IgD-negative memory B cell (primary cell): ENCODE data around the gene ERRFI1. TPM values are rescaled to one million over a fixed set of nuclear protein-coding genes. Genes with fewer than 3 reads are reported as not detected.
"Not testable (repeated sequence)": the region's sequence is repeated elsewhere in the genome, so short reads cannot be mapped to it uniquely, and the experiment has no call there.

Experiments
- H3K27ac Mint-ChIP-seq, 3 donors: one replicate each; pipeline ENCODE4 v1.8.0; 2020 to 2022; ENCODE audit warnings: mild to moderate bottlenecking in 3 of 3, mixed read lengths in 3 of 3, moderate library complexity in 1 of 3
- H3K27me3 Mint-ChIP-seq: one replicate; pipeline ENCODE4 v1.8.0; 2021; ENCODE audit warnings: mixed read lengths
- H3K36me3 Mint-ChIP-seq: one replicate; pipeline ENCODE4 v1.8.0; 2020; ENCODE audit warnings: mild to moderate bottlenecking, mixed read lengths
- H3K4me1 Mint-ChIP-seq, 3 donors: one replicate each; pipeline ENCODE4 v1.8.0; 2020 to 2022; ENCODE audit warnings: mixed read lengths in 3 of 3, mild to moderate bottlenecking in 1 of 3
- H3K4me3 Mint-ChIP-seq, 4 donors: one replicate each; pipeline ENCODE4 v1.8.0; 2020 to 2022; ENCODE audit warnings: mild to moderate bottlenecking in 4 of 4, mixed read lengths in 4 of 4, moderate library complexity in 3 of 4
- H3K9me3 Mint-ChIP-seq, 3 donors: one replicate each; pipeline ENCODE4 v1.8.0; 2020 to 2021; ENCODE audit warnings: mixed read lengths in 3 of 3, mild to moderate bottlenecking in 1 of 3
- polyA plus RNA-seq: library from polyadenylated mRNA; unstranded; fragments of 300-500 nt; fragmentation: Illumina TruSeq; gene quantifications from one replicate; pipeline ENCODE4 v1.2.3, GENCODE V29; 2021

Gene ERRFI1
- polyA plus RNA-seq, 1 donor from 2014 or later: 0.63 TPM

DNA sequence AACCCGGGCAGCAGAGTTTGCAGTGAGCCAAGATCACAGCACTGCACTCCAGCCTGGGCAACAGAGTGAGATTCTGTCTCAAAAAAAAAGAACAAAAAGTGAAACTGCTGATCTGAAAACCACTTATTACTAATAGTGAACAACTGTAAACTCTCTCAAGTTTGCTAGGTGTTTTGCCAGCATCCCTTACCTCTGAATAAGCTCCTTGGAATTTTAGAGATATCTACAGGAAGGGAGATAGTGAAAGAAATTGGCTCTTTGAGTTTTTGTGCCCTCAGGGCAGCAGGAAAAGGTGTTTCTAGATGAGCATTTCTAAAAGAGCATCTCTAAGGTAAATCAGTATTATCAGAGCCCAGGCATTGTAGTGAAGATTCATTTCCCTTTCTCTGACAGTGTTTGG lies 37.5 kb downstream of the ERRFI1 start:
- Mint-ChIP-seq H3K9me3 (no peaks in the 10 kb centered on the region), H3K36me3 (peaks cover 9% of the 10 kb centered on the region), H3K4me3 (no peak overlapping the region), H3K4me1 (peaks cover 3 to 7% (median 4%) of the 10 kb centered on the region in 3 donors), H3K27ac (no peak overlapping the region), H3K27me3 (no peaks in the 10 kb centered on the region)

DNA sequence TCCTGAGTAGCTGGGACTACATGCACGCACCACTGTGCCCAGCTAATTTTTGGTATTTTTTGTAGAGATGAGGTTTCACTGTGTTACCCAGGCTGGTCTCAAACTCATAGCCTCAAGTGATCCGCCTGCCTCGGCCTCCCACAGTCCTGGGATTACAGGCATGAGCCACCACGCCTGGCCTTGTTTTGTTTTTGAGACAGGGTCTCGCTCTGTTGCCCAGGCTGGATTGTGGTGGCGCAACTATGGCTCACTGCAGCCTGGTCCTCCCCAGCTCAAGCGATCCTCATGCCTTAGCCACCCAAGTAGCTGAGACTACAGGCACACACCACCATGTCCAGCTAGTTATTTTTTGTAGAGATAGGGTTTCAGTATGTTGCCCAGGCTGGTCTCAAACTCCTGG lies 38.6 kb downstream of the ERRFI1 start:
- Mint-ChIP-seq H3K4me1 (peaks cover 0 to 5% (median under 1%) of the 10 kb centered on the region in 3 donors), H3K27ac (no peak overlapping the region), H3K4me3 (no peak overlapping the region), H3K9me3 (no peaks in the 10 kb centered on the region), H3K36me3 (peaks cover 9% of the 10 kb centered on the region), H3K27me3 (no peaks in the 10 kb centered on the region)

DNA sequence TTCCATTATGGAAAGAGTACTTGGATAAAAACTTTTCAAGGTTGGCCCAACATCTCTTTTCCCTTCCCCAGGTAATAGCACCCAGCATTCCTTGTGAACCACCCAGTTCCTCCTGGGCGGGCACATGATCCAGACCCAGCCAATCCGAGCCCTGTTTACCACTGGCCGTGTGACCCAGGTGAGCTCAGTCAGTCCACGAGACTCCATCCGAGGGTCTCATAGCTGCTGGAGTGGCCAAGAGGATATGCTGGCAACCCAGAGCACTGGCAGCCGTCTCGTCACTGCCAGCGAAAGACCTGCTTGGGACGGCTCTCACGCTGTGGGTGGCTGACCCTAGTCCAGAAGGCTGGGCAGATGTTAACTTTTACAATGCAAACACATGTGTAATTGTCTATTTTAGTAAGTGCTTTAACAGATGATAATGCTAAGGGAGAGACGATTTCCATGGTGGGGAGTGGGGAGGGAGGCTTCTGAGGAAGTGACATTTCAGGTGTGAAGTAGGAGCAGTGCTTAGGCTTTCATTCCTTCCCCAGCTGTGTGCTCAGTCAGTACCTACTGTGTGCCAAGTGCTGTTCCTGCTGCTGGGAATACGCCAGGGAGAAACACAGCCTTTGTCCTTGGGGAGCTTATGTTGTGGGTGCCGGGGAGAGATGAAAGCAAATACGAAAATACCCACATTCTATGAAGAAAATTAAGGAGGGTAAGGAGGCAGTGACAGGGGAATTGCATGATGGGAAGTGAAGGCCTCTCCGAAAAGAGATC lies 40.1 kb downstream of the ERRFI1 start:
- Mint-ChIP-seq H3K9me3 (no peaks in the 10 kb centered on the region), H3K4me3 (no peak overlapping the region), H3K27me3 (no peaks in the 10 kb centered on the region), H3K36me3 (peaks cover 8% of the 10 kb centered on the region), H3K4me1 (peaks cover 3 to 10% (median 4%) of the 10 kb centered on the region in 3 donors), H3K27ac (peak overlapping the region in 1 of 3 donors; percentile 80)

DNA sequence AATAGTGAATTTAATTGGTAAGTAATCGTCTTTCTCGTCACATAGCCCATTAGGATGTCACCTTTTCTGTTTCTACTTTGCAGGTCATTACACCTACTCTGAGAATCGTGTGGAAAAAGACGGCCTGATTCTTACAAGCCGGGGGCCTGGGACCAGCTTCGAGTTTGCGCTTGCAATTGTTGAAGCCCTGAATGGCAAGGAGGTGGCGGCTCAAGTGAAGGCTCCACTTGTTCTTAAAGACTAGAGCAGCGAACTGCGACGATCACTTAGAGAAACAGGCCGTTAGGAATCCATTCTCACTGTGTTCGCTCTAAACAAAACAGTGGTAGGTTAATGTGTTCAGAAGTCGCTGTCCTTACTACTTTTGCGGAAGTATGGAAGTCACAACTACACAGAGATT lies 41.3 kb downstream of the ERRFI1 start:
- peaks cover 8% of the 10 kb centered on the region for H3K36me3 Mint-ChIP-seq

DNA sequence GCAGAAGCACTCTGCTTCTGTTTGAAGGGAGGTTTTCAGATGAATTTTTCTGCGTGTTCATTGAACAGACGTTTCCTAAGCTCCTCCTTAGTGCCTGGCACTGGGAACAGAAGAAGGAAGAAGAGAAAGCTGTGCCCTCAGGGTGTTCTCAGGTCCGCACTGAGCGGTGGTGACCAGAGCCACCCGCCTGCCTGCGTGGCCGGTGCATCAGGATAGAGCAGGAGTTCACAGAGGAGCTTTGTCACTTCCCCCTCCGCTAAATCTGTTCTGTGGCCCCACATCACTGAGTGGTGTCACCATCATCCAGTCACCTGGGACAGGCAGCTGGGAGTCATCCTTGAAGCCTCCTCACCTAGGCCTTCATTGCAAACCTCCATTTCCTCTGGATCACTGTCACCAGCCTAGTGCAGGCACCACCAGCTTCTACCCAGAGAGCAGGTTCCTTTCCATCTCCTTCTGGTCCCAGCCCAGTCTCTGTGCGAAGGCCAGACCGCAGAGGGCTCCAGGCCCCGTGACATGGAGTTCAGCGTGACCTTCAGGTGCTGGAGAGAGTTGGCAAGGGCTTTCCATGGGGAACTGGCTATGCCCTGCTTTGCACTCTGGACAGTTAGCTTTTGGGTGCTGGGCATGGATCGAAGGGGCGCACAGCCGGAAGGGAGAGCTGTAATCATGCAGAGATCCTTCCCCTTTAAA lies 42.9 kb downstream of the ERRFI1 start:
- Mint-ChIP-seq H3K27ac (no peak overlapping the region), H3K27me3 (no peaks in the 10 kb centered on the region), H3K9me3 (no peaks in the 10 kb centered on the region), H3K4me3 (no peak overlapping the region), H3K36me3 (peaks cover 7% of the 10 kb centered on the region), H3K4me1 (peaks cover 3 to 9% (median 4%) of the 10 kb centered on the region in 3 donors)

More for the DNA sequence above, 41.3 kb downstream of the ERRFI1 start:
- no peak overlapping the region for H3K27ac Mint-ChIP-seq
- peaks cover 3 to 12% (median 4%) of the 10 kb centered on the region in 3 donors for H3K4me1 Mint-ChIP-seq
- no peak overlapping the region for H3K4me3 Mint-ChIP-seq
- no peaks in the 10 kb centered on the region for H3K27me3 Mint-ChIP-seq
- no peaks in the 10 kb centered on the region for H3K9me3 Mint-ChIP-seq

DNA sequence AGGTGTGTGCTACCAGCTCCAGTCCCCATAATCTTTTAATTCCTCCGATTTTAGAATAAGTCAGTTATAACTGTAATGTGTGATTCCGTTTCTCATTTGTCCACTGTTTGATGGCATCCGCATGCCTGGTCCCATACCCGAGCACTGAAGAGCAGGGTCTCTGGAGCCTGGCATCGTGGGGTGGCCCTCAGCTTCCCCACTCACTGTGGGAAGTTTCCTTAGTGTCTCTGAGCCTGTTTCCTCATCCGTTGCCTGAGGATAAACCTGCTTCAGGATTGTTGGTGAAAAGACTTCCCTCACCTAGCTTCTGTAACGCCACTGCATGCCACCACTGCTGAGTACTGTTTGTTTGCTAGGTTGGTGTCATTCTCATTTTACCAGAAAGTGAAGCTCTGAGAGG lies 45.1 kb downstream of the ERRFI1 start:
- no peaks in the 10 kb centered on the region for H3K27me3 Mint-ChIP-seq

DNA sequence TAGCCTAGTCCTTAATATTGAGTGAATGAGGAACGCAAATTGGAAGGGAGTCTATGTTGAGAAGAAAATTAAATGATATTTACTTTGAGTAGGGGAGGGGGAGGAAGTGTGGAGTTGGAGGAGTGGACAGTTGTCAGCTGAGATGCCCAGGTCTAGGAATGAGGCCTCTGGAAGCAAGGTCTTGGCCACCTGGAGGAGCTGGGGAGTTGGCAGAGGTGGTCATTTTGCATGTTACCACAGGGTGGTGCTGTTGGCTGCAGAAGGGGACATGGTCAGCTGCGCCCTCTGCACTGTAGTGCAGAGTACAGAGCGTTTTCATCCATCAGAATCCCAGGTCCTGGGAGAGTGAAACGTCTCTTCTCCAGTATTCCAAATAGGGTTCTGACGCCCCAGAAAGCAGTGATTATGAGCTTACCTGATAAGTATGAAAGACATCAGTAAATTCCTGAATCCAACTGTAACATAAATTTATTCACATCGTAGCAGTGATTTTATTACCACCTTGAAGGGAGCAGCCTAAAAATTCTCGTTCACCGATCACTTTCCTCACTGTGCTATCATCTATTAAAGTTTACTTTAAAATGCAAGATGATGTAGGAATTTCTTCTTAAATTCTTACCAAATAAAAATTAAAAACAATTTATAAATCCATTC lies 50.8 kb downstream of the ERRFI1 start:
- Mint-ChIP-seq H3K27me3 (no peaks in the 10 kb centered on the region), H3K27ac (no peak overlapping the region), H3K4me1 (peaks cover 0 to 4% (median 1%) of the 10 kb centered on the region in 3 donors), H3K36me3 (peaks cover 2% of the 10 kb centered on the region), H3K4me3 (peak overlapping the region in 1 of 4 donors; percentile 25), H3K9me3 (no peaks in the 10 kb centered on the region)

More for the DNA sequence above, 45.1 kb downstream of the ERRFI1 start:
- peaks cover 3 to 9% (median 4%) of the 10 kb centered on the region in 3 donors for H3K4me1 Mint-ChIP-seq
- H3K9me3 Mint-ChIP-seq: no peaks in the 10 kb centered on the region
- H3K36me3 Mint-ChIP-seq: peaks cover 6% of the 10 kb centered on the region
- no peak overlapping the region for H3K4me3 Mint-ChIP-seq
- H3K27ac Mint-ChIP-seq: no peak overlapping the region

DNA sequence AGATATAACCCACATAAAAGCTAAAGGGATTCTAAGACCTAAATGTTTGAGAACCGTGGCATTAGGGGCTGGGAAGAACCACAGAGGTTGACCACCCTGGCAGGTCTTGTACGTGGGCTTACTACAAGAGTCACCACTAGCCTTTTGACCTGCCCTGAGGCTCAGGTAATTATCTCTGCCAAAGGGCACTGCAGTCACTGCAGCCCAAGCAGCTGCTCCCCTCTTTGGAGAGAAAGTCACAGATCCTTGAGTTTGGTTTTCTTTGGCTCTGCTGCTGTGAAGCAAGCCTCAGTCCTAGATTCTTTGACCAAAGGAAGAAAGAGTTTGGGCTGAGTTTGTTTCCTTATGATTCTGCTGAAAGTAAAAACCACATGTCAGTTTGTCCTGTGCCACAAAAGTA lies 53.0 kb downstream of the ERRFI1 start:
- no peak overlapping the region for H3K4me3 Mint-ChIP-seq
- H3K27ac Mint-ChIP-seq: no peak overlapping the region
- H3K9me3 Mint-ChIP-seq: no peaks in the 10 kb centered on the region
- H3K36me3 Mint-ChIP-seq: peaks cover 2% of the 10 kb centered on the region
- peaks cover 0 to 4% (median 1%) of the 10 kb centered on the region in 3 donors for H3K4me1 Mint-ChIP-seq
- H3K27me3 Mint-ChIP-seq: no peaks in the 10 kb centered on the region

DNA sequence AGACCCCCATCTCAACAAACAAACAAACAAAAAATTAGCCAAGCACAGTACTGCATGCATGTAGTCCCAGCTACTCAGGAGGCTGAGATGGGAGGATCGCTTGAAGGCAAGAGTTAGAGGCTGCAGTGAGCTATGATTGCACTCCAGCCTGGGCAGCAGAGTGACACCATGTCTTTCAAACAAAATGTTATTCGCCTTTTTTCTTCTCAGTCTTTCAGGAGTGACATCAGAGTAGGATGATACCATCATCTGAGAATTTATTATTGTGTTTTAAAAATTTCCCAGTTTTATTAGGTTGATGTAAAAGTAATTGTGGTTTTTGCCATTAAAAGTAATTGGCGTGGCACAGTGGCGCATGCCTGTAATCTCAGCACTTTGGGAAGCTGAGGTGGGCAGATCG lies 53.8 kb downstream of the ERRFI1 start:
- H3K4me1 Mint-ChIP-seq: peaks cover under 1 to 5% (median 2%) of the 10 kb centered on the region in 3 donors
- H3K36me3 Mint-ChIP-seq: no peaks in the 10 kb centered on the region
- H3K4me3 Mint-ChIP-seq: no peak overlapping the region
- no peaks in the 10 kb centered on the region for H3K9me3 Mint-ChIP-seq
- H3K27me3 Mint-ChIP-seq: no peaks in the 10 kb centered on the region
- no peak overlapping the region for H3K27ac Mint-ChIP-seq

DNA sequence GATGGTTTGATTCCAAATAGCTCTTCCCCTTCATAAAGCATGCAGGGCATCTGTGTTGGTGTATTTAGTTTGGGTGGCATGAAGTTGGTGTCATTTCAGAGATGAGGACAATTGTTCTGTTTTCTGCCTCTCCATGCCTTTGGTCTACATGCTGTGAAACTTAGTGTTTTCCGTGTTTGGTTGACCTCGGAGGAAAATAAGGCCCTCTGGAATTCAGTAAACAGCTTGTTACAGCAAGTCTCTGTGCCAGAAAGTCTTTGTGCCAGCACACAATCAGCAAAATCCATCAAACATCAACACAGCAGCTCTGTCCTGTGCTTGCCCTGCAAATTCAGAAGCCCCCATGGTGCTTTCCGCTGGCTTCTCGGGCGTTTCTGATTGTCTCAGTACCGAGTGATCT lies 55.1 kb downstream of the ERRFI1 start:
- Mint-ChIP-seq H3K36me3 (no peaks in the 10 kb centered on the region), H3K27me3 (no peaks in the 10 kb centered on the region), H3K4me1 (peaks cover 8 to 12% (median 9%) of the 10 kb centered on the region in 3 donors), H3K27ac (peak overlapping the region in 1 of 3 donors; percentile 20), H3K9me3 (no peaks in the 10 kb centered on the region), H3K4me3 (no peak overlapping the region)

DNA sequence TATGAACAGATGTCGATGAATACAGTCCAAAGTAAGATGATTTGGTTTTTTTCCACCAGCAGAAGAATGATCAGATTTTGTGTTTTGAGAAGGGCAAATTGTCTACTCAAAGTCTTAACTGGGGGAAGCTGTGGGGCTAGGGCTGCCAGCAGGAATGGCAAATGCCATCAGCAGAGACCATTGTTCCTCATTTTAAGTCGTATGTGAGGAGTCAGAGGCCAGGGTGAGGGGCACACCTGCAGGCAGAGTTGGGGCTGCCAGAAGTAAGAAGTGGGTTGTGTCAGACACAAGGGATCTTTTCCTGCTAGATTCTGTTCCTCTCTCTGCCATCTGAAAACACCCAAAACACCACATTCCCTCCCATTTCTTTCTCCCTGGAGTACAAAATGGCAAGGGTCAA lies 55.9 kb downstream of the ERRFI1 start:
- H3K36me3 Mint-ChIP-seq: no peaks in the 10 kb centered on the region
- H3K4me3 Mint-ChIP-seq: no peak overlapping the region
- H3K4me1 Mint-ChIP-seq: peaks cover 8 to 14% (median 9%) of the 10 kb centered on the region in 3 donors
- H3K9me3 Mint-ChIP-seq: no peaks in the 10 kb centered on the region
- no peaks in the 10 kb centered on the region for H3K27me3 Mint-ChIP-seq
- no peak overlapping the region for H3K27ac Mint-ChIP-seq

DNA sequence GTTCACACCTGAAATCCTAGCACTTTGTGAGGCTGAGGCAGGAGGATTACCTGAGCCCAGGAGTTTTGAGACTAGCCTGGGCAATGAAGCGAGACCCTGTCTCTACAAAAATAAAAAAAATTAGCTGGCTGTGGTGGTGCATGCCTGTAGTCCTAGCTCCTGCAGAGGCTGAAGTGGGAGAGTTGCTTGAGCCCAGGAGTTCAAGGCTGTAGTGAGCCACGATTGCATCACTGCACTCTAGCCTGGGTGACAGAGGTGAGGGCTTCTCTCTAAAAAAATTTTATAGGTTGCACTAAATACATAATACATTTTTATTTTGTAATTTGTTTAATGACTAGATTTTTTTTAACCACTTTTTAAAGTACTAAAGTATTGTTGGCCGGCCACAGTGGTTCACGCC lies 58.5 kb downstream of the ERRFI1 start:
- Mint-ChIP-seq H3K27me3 (no peaks in the 10 kb centered on the region), H3K4me3 (no peak overlapping the region), H3K4me1 (peaks cover 14 to 22% (median 19%) of the 10 kb centered on the region in 3 donors), H3K36me3 (peaks cover 2% of the 10 kb centered on the region), H3K9me3 (no peaks in the 10 kb centered on the region), H3K27ac (no peak overlapping the region)

DNA sequence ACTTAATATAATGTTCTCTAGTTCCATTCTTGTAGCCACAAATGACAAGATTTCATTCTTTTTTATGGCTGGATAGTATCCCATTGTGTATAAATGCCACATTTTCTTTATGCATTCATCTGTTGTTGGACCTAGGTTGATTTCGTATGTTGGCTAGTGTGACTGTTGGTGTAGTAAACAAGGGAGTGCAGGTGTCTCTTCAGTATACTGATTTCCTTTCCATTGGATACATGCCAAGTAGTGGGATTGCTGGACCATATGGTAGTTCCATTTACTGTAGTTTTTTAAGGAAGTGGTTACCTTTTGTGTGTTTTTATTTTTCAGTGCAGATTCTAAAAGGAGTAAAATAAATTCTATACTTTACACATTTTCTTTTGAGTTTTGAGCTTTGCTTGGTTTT lies 58.9 kb downstream of the ERRFI1 start:
- H3K4me3 Mint-ChIP-seq: peak overlapping the region in 2 of 4 donors; percentile 31 to 47
- H3K27me3 Mint-ChIP-seq: no peaks in the 10 kb centered on the region
- H3K9me3 Mint-ChIP-seq: no peaks in the 10 kb centered on the region
- H3K27ac Mint-ChIP-seq: peak overlapping the region in 1 of 3 donors; percentile 17
- H3K4me1 Mint-ChIP-seq: peaks cover 14 to 26% (median 22%) of the 10 kb centered on the region in 3 donors
- peaks cover 2% of the 10 kb centered on the region for H3K36me3 Mint-ChIP-seq

DNA sequence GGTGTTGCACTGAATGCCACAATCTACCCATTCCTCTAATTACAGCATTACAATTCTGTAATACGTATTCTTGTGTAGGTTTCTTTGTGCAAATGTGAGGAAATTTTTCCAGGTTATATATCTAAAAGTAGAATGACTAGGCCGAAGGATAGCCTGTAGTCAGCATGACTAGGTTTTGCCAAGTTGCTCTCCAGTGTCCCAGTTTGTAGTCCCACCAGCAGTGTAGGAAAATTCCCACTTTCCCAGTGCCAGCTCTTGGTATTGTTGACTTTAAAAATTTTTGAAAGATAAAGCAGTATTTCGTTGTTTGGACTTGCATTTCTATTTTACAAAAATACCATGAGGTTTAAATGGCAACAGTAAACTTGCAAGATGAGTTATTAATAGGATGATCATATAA lies 61.6 kb downstream of the ERRFI1 start:
- H3K27ac Mint-ChIP-seq: no peak overlapping the region
- no peaks in the 10 kb centered on the region for H3K9me3 Mint-ChIP-seq
- peak overlapping the region in 2 of 4 donors; percentile 41 to 53 for H3K4me3 Mint-ChIP-seq
- no peaks in the 10 kb centered on the region for H3K27me3 Mint-ChIP-seq
- H3K36me3 Mint-ChIP-seq: peaks cover 2% of the 10 kb centered on the region
- peaks cover 27 to 42% (median 31%) of the 10 kb centered on the region in 3 donors for H3K4me1 Mint-ChIP-seq

DNA sequence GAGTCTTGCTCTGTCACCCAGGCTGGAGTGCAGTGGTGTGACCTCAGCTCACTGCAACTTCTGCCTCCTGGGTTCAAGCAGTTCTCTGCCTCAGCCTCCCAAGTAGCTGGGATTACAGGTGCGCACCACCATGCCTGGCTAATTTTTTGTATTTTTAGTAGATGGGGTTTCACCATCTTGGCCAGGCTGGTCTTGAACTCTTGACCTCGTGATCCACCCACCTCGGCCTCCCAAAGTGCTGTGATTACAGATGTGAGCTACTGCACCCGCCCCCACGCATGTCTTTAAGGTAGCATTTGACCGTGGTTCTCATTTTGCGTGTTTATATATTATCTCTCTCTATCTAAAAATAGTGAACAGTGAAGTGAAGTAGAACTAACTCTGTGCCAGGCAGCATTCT lies 62.3 kb downstream of the ERRFI1 start:
- peak overlapping the region in 3 of 4 donors; percentile 52 to 98 (median 75) for H3K4me3 Mint-ChIP-seq
- H3K27ac Mint-ChIP-seq: peak overlapping the region; percentile 81 to 98 (median 82)
- not testable (repeated sequence) for H3K9me3 Mint-ChIP-seq, H3K36me3 Mint-ChIP-seq, H3K27me3 Mint-ChIP-seq
- H3K4me1 Mint-ChIP-seq: peaks cover 27 to 44% (median 31%) of the 10 kb centered on the region in 3 donors
